ENCODE results near the gene STARD3. TPM values are rescaled to one million over a fixed set of nuclear protein-coding genes. Genes with fewer than 3 reads are reported as not detected.
A peak's percentile ranks its signal among the peaks of the same experiment; 100 is the strongest.

Gene STARD3
- polyA plus RNA-seq, 2 of the 4 experiments (the other 2 are of a cell fraction), result 54.6 to 56.0 TPM

DNA sequence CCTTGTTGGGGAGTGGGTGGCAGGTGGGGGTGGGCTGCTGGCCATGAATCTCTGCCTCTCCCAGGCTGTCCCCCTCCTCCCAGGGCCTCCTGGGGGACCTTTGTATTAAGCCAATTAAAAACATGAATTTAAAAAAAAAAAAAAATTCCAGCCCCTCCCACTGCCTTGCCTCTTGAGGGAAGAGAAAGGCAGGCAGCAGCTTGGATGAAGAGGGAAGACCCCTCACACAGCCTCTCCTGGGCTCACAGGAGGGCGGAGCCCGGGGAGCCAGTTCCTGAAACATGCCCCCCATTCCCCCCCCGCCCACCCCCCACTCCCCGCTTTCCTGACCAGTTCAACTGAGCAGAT, 26.4 kb downstream of the STARD3 start:
- FAIRE-seq (no peak), ATAC-seq (peak; percentile 0 to 18; a peak in 3 of 6 replicates), DNase-seq (ENCODE audit: low read depth in 1 of 2, low spot score in 1 of 2) (no peak)
- WGBS (ENCODE audit: missing lambda C conversion rate), result 37% methylated on average over 2 of the region's 4 CpGs
- peak overlapping the region; percentile 25 to 79; a peak in 5 of 6 replicates for H3K27ac ChIP-seq
- H3K4me2 ChIP-seq, result peak overlapping the region; percentile 70
- H3K4me1 ChIP-seq, result peaks cover 58% of the 10 kb centered on the region
- no peaks in the 10 kb centered on the region for H3K9me3 ChIP-seq
- POLR2A ChIA-PET, result interaction anchor here (0.7 kb wide), 1 partner anchor 66 kb away, joined by 3 read pairs; no protein-coding TSS in a partner anchor
- CTCF ChIA-PET, result interaction anchor here (0.7 to 50.7 kb wide), 4 partner anchors 8 to 456 kb away, joined by 3 to 1391 read pairs (median 14); partner anchors contain the start of genes PPP1R1B and STARD3
- H3K4me3 ChIP-seq, result 0 out of 3 replicates have a peak overlapping the region, but pooled peaks have one; percentile 5
- TF ChIP-seq JUNB (IDR thresholded peaks at IDR 0.05) (no peak), RARB (CRISPR knock-in tag; IDR thresholded peaks at IDR 0.05) (no peak), CBX2 (IDR thresholded peaks at IDR 0.05; ENCODE audit: borderline replicate concordance, low read depth) (no peak), CHD2 (IDR thresholded peaks at IDR 0.05; ENCODE audit: low read length, partially characterized antibody) (no peak), SREBF2 (IDR thresholded peaks at IDR 0.05) (no peak), NFE2L2 (conservative IDR thresholded peaks at IDR 0.05; ENCODE audit: low read length) (no peak), HDAC2 (IDR thresholded peaks at IDR 0.05) (no peak), NPAS2 (CRISPR knock-in tag; IDR thresholded peaks at IDR 0.05; ENCODE audit: borderline replicate concordance) (no peak), NR3C1 (IDR thresholded peaks at IDR 0.05) (no peak), CBX8 (IDR thresholded peaks at IDR 0.05) (no peak), CHD4 (IDR thresholded peaks at IDR 0.05; ENCODE audit: borderline replicate concordance) (no peak), PHF8 (IDR thresholded peaks at IDR 0.05; ENCODE audit: borderline replicate concordance, low read depth) (no peak), RFX5 (IDR thresholded peaks at IDR 0.05) (no peak), FOSL2 (IDR thresholded peaks at IDR 0.05) (no peak), FOSL2 (CRISPR knock-in tag; IDR thresholded peaks at IDR 0.05) (no peak), HOXB5 (CRISPR knock-in tag; IDR thresholded peaks at IDR 0.05) (no peak), GATA3 (IDR thresholded peaks at IDR 0.05; ENCODE audit: borderline replicate concordance) (no peak), ZFP36 (IDR thresholded peaks at IDR 0.05; ENCODE audit: borderline replicate concordance, partially characterized antibody) (no peak), HEYL (CRISPR knock-in tag; IDR thresholded peaks at IDR 0.05) (no peak)
- TF ChIP-seq, protein P1, sequence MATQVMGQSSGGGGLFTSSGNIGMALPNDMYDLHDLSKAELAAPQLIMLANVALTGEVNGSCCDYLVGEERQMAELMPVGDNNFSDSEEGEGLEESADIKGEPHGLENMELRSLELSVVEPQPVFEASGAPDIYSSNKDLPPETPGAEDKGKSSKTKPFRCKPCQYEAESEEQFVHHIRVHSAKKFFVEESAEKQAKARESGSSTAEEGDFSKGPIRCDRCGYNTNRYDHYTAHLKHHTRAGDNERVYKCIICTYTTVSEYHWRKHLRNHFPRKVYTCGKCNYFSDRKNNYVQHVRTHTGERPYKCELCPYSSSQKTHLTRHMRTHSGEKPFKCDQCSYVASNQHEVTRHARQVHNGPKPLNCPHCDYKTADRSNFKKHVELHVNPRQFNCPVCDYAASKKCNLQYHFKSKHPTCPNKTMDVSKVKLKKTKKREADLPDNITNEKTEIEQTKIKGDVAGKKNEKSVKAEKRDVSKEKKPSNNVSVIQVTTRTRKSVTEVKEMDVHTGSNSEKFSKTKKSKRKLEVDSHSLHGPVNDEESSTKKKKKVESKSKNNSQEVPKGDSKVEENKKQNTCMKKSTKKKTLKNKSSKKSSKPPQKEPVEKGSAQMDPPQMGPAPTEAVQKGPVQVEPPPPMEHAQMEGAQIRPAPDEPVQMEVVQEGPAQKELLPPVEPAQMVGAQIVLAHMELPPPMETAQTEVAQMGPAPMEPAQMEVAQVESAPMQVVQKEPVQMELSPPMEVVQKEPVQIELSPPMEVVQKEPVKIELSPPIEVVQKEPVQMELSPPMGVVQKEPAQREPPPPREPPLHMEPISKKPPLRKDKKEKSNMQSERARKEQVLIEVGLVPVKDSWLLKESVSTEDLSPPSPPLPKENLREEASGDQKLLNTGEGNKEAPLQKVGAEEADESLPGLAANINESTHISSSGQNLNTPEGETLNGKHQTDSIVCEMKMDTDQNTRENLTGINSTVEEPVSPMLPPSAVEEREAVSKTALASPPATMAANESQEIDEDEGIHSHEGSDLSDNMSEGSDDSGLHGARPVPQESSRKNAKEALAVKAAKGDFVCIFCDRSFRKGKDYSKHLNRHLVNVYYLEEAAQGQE (IDR thresholded peaks at IDR 0.05), result no peak
- TF ChIP-seq, protein P2, sequence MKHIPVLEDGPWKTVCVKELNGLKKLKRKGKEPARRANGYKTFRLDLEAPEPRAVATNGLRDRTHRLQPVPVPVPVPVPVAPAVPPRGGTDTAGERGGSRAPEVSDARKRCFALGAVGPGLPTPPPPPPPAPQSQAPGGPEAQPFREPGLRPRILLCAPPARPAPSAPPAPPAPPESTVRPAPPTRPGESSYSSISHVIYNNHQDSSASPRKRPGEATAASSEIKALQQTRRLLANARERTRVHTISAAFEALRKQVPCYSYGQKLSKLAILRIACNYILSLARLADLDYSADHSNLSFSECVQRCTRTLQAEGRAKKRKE (CRISPR knock-in tag; IDR thresholded peaks at IDR 0.05; ENCODE audit: low read depth), result no peak

DNA sequence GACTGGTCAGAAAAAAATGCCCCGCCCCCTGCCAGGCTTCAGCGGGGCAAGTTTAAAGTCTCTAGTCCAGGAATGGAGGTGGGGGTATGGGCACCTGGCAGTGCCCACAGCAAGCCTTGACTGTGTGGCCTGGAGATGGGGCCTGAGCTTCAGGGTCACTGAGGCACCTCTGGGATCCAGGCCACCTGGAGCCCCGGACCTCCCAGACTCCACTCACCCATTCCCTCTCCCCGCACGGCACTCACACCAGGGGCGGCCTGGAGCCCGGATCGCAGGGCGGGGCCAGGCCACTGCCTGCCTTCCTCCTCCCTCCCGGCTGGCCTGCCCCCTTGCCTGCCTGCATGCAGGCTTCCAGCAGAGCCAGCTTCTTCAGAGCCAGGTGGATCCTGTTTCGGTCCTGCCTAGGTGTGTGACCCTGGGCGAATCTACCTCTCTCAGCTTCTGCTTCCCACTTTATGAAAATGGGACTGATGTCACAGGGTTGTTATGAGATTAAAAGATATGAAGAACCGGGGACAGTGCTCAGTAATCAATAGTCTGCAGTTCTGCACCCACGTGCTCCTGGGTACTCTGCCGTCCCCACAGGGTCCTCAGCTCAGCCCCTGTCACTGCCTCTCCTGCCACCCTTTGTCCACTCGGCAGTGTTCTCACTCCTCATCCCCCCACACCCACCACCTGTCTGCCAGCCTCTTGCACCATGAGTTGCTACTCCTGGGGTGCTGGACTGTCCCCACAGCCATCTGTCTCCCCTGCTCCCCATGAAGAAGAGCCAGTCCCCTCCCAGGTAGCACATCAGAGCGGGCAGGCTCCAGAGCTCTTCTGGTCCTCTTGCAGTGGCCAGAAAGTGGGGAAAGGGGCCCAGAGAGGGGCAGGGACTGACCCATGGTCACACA, 27.0 kb downstream of the STARD3 start:
- H3K4me3 ChIP-seq, result 0 out of 3 replicates have a peak overlapping the region, but pooled peaks have one; percentile 5
- ChIA-PET POLR2A (interaction anchor here (0.7 kb wide), 1 partner anchor 66 kb away, joined by 3 read pairs; no protein-coding TSS in a partner anchor), CTCF (interaction anchor here (0.7 to 50.7 kb wide), 4 partner anchors 8 to 457 kb away, joined by 3 to 1391 read pairs (median 14); partner anchors contain the start of genes PPP1R1B and STARD3)
- H3K4me2 ChIP-seq, result peak overlapping the region; percentile 70
- peak; percentile 58 to 84 for ATAC-seq
- FAIRE-seq, result no peak
- peak; percentile 70 to 88 for DNase-seq (ENCODE audit: low read depth in 1 of 2, low spot score in 1 of 2)
- peaks cover 61% of the 10 kb centered on the region for H3K4me1 ChIP-seq
- WGBS (ENCODE audit: missing lambda C conversion rate), result 23% methylated on average over 17 of the region's 17 CpGs
- peak; percentile 56 for TF ChIP-seq ZFP36 (IDR thresholded peaks at IDR 0.05; ENCODE audit: borderline replicate concordance, partially characterized antibody)
- TF ChIP-seq, protein P3, sequence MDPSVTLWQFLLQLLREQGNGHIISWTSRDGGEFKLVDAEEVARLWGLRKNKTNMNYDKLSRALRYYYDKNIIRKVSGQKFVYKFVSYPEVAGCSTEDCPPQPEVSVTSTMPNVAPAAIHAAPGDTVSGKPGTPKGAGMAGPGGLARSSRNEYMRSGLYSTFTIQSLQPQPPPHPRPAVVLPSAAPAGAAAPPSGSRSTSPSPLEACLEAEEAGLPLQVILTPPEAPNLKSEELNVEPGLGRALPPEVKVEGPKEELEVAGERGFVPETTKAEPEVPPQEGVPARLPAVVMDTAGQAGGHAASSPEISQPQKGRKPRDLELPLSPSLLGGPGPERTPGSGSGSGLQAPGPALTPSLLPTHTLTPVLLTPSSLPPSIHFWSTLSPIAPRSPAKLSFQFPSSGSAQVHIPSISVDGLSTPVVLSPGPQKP (IDR thresholded peaks at IDR 0.05; ENCODE audit: low read depth, low read length), result no peak
- no peak for TF ChIP-seq KDM1A (IDR thresholded peaks at IDR 0.05; ENCODE audit: low read depth)
- TF ChIP-seq, protein P4, sequence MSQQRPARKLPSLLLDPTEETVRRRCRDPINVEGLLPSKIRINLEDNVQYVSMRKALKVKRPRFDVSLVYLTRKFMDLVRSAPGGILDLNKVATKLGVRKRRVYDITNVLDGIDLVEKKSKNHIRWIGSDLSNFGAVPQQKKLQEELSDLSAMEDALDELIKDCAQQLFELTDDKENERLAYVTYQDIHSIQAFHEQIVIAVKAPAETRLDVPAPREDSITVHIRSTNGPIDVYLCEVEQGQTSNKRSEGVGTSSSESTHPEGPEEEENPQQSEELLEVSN (IDR thresholded peaks at IDR 0.05; ENCODE audit: borderline replicate concordance, low read depth), result no peak
- peak overlapping the region; percentile 25 to 79 for H3K27ac ChIP-seq
- H3K9me3 ChIP-seq, result no peaks in the 10 kb centered on the region
